K562 (cell line): ENCODE data around the gene TTC28. TPM values are rescaled to one million over a fixed set of nuclear protein-coding genes. Genes with fewer than 3 reads are reported as not detected.

ENCODE experiments used
- ATAC-seq: fragments of 200-7000 bp; cut with Tn5 transposase; 3 replicates; pipeline ENCODE4 v1.9.1; 2020; ENCODE audit warnings: moderate library complexity
- BruUV-seq: library from RNA; stranded (reverse); fragments of 400-500 nt; replicated peaks from 2 replicates; lab custom pipeline; 2021; lab: Mats Ljungman, UMichigan
- CTCF ChIA-PET: fragments of 300-600 bp; formaldehyde crosslinking; extraction: SDS; loops from one replicate; lab custom pipeline; 2021; ENCODE audit warnings: low intra/inter-chr PET ratio; lab: Yijun Ruan, JAX
- POLR2A ChIA-PET: fragments of 300-600, 350-650 bp; sonication (Branson Sonifier 250); formaldehyde crosslinking; extraction: SDS; loops from one replicate; lab custom pipeline; 2021; ENCODE audit warnings: antibody characterized with exemption, inconsistent platforms; lab: Yijun Ruan, JAX
- DNase-seq, 4 experiments: peaks; one replicate each; pipeline versions ENCODE4 v3.0.0 to v3.0.0-alpha.2; 2011 to 2018; ENCODE audit warnings: low spot score in 3 of 4, mixed read lengths in 3 of 4; ENCODE audit errors: extremely low read depth in 1 of 4
- FAIRE-seq: peaks from 2 replicates; lab custom pipeline; 2011; peaks lifted over from hg19 to GRCh38; lab: Jason Lieb, UNC
- H2AFZ ChIP-seq: 2 replicates; pipeline ENCODE4 v1.6.0; 2011; ENCODE audit warnings: low read depth, low read length, control low read depth, inconsistent platforms
- H3K27ac ChIP-seq: fragments of 200-600 bp; 3 replicates; pipeline ENCODE4 v1.8.0; 2011; ENCODE audit warnings: low read depth, mild to moderate bottlenecking, control low read depth, inconsistent platforms, low read length, moderate library complexity, mixed read lengths; ENCODE audit errors: extremely low read depth
- H3K27me3 ChIP-seq, 2 experiments: fragments of 300-600 bp in 1 of 2; 2 replicates in 1 of 2; 3 replicates in 1 of 2; pipeline versions ENCODE4 v1.6.0 to v1.8.0; 2011; ENCODE audit warnings: inconsistent platforms in 2 of 2, low read length in 2 of 2, mild to moderate bottlenecking in 1 of 2, mixed read lengths in 1 of 2, moderate library complexity in 1 of 2; ENCODE audit not compliant: control insufficient read depth in 2 of 2, insufficient read depth in 2 of 2
- H3K36me3 ChIP-seq: fragments of 300-600 bp; 3 replicates; pipeline ENCODE4 v1.8.0; 2011; ENCODE audit warnings: mild to moderate bottlenecking, low read length, inconsistent platforms; ENCODE audit not compliant: control insufficient read depth, insufficient read depth
- H3K4me1 ChIP-seq, 2 experiments: fragments of 200-600 bp in 1 of 2; replicated peaks in 1 of 2; 2 replicates in 1 of 2; 3 replicates in 1 of 2; pipeline versions ENCODE4 v1.5.1 to v1.8.0; 2011; ENCODE audit warnings: inconsistent platforms in 2 of 2, low read length in 2 of 2, mild to moderate bottlenecking in 1 of 2, mixed read lengths in 1 of 2, moderate library complexity in 1 of 2; ENCODE audit not compliant: control insufficient read depth in 2 of 2, insufficient read depth in 2 of 2
- H3K4me2 ChIP-seq: 2 replicates; pipeline ENCODE4 v1.6.1; 2011; ENCODE audit warnings: low read length, control low read depth, inconsistent platforms, mixed read lengths; ENCODE audit not compliant: insufficient read depth
- H3K4me3 ChIP-seq: fragments of 200-600 bp; sonication (generic), shearing (Covaris generic); 2 replicates; pipeline ENCODE4 v1.5.1; 2016; ENCODE audit warnings: control low read depth, inconsistent platforms
- H3K79me2 ChIP-seq: fragments of 200-600 bp; 3 replicates; pipeline ENCODE4 v1.8.0; 2011; ENCODE audit warnings: low read length, inconsistent platforms; ENCODE audit not compliant: control insufficient read depth, insufficient read depth
- H3K9ac ChIP-seq, 2 experiments: 2 replicates each; pipeline versions ENCODE4 v1.6.0 to v1.6.1; 2011; ENCODE audit warnings: low read depth in 2 of 2, low read length in 2 of 2, control low read depth in 1 of 2, inconsistent platforms in 1 of 2, mild to moderate bottlenecking in 1 of 2, mixed read lengths in 1 of 2; ENCODE audit not compliant: insufficient read depth in 1 of 2
- H3K9me1 ChIP-seq: one replicate; pipeline ENCODE4 v1.6.0; 2011; ENCODE audit warnings: inconsistent platforms, mild to moderate bottlenecking, low read length, moderate library complexity; ENCODE audit not compliant: control insufficient read depth, insufficient read depth
- H3K9me3 ChIP-seq: replicated peaks from 2 replicates; pipeline ENCODE4 v1.5.1; 2011; ENCODE audit warnings: low read depth, low read length, inconsistent platforms; ENCODE audit not compliant: control insufficient read depth, insufficient read depth
- H4K20me1 ChIP-seq: replicated peaks from 2 replicates; pipeline ENCODE4 v1.6.1; 2011; ENCODE audit warnings: low read length, inconsistent platforms, mixed read lengths; ENCODE audit not compliant: control insufficient read depth, insufficient read depth
- ATF7 ChIP-seq: fragments of 450-650 bp; IDR thresholded peaks from 2 replicates; pipeline ENCODE4 v1.7.1; 2014; ENCODE audit warnings: mild to moderate bottlenecking, moderate library complexity
- BHLHE40 ChIP-seq: IDR thresholded peaks from 2 replicates; pipeline ENCODE4 v1.6.1; 2011; ENCODE audit warnings: low read length, improper control_type of control experiment
- CREBBP ChIP-seq: IDR thresholded peaks from one replicate; pipeline ENCODE4 v1.6.1; 2012; ENCODE audit warnings: low read depth, mild to moderate bottlenecking, control low read depth, inconsistent platforms, low read length
- DNMT1 ChIP-seq: fragments of 450-650 bp; IDR thresholded peaks from 2 replicates; pipeline ENCODE4 v1.6.1; 2016; ENCODE audit warnings: antibody characterized with exemption, mild to moderate bottlenecking
- EHMT2 ChIP-seq: fragments of 450-650 bp; IDR thresholded peaks from 2 replicates; pipeline ENCODE4 v1.6.1; 2018; ENCODE audit warnings: antibody characterized with exemption
- MXD1 ChIP-seq: fragments of 250-450 bp; sonication (Bioruptor Pico); IDR thresholded peaks from 2 replicates; pipeline ENCODE4 v1.8.0; 2021; ENCODE audit warnings: borderline replicate concordance, mild to moderate bottlenecking, moderate library complexity; ENCODE audit not compliant: poor library complexity, severe bottlenecking
- NFRKB ChIP-seq: fragments of 450-650 bp; IDR thresholded peaks from 2 replicates; pipeline ENCODE4 v1.6.1; 2016; ENCODE audit warnings: low read depth
- RBM25 ChIP-seq: fragments of 200-400 bp; formaldehyde crosslinking; IDR thresholded peaks from 2 replicates; pipeline ENCODE4 v1.6.1; 2018; ENCODE audit warnings: low read length, low read depth, moderate library complexity; ENCODE audit not compliant: severe bottlenecking
- RBM39 ChIP-seq: fragments of 200-400 bp; formaldehyde crosslinking; optimal IDR thresholded peaks from 2 replicates; pipeline ENCODE3; 2018; ENCODE audit warnings: low read depth, low read length
- SP2 ChIP-seq: IDR thresholded peaks from 2 replicates; pipeline ENCODE4 v1.6.1; 2011; ENCODE audit warnings: mild to moderate bottlenecking, low read depth, low read length, moderate library complexity; ENCODE audit not compliant: poor library complexity, severe bottlenecking; ENCODE audit errors: extremely low read depth
- ZNF253 ChIP-seq: fragments of 250-450 bp; sonication (Bioruptor Pico); conservative IDR thresholded peaks from 2 replicates; pipeline ENCODE4 v1.6.1; 2021; ENCODE audit warnings: mild to moderate bottlenecking
- ZNF695 ChIP-seq: fragments of 450-650 bp; formaldehyde crosslinking; IDR thresholded peaks from 2 replicates; pipeline ENCODE4 v1.4.0; 2020; ENCODE audit warnings: mild to moderate bottlenecking, moderate library complexity
- ZNF696 ChIP-seq: fragments of 250-450 bp; sonication (Bioruptor Pico); conservative IDR thresholded peaks from 2 replicates; pipeline ENCODE4 v1.4.0; 2020; ENCODE audit warnings: mild to moderate bottlenecking, moderate library complexity
- ZNF766 ChIP-seq: fragments of 200-800 bp; sonication (Bioruptor generic); conservative IDR thresholded peaks from 2 replicates; pipeline ENCODE4 v1.6.1; 2016; ENCODE audit warnings: missing genetic modification characterization, missing compliant biosample characterization
- ZNF77 ChIP-seq: fragments of 250-450 bp; sonication (Bioruptor Pico); IDR thresholded peaks from 2 replicates; pipeline ENCODE4 v1.5.0; 2020
- WGBS: fragments of 100-300 bp; shearing (Covaris generic); methylation state at CpG from one replicate; pipeline ENCODE4 v1.1.6; 2016; ENCODE audit warnings: low coverage, mixed read lengths; ENCODE audit not compliant: insufficient coverage; ENCODE audit errors: missing lambda C conversion rate; 5-methylcytosine and 5-hydroxymethylcytosine counted together
- in situ Hi-C: fragments of 300-500 bp; cut with MboI; formaldehyde crosslinking; loops from 4 replicates; pipeline ENCODE4 v1.15.0; 2018; ENCODE audit warnings: inconsistent platforms, mixed read lengths
- intact Hi-C: fragments of 100-400 bp; cut with micrococcal nuclease; formaldehyde crosslinking; loops from 2 replicates; pipeline ENCODE4 v1.14.2; 2022
- polyA plus RNA-seq, 8 experiments: library from polyadenylated mRNA; depleted of rRNA in 4 of 8; stranded (reverse) in 5 of 8; unstranded in 3 of 8; fragments of >200 nt; fragmentation: Nextera tagmentation in 2 of 8; fragmentation: Illumina TruSeq in 1 of 8; extraction: Ambion mirVana in 2 of 8; extraction: Trizol in 1 of 8; gene quantifications; 2 replicates each; pipeline versions ENCODE4 v1.2.1 to v1.2.3, GENCODE V29; 2011 to 2014; ENCODE audit warnings: inconsistent platforms in 1 of 8, missing spikeins in 1 of 8
- total RNA-seq, 7 experiments: library from RNA; depleted of rRNA in 6 of 7; stranded (reverse); fragments of >200 nt in 6 of 7; fragmentation: Illumina TruSeq in 2 of 7; extraction: Trizol in 2 of 7; gene quantifications; 2 replicates each; pipeline versions ENCODE4 v1.2.1 to v1.2.3, GENCODE V29; 2011 to 2021; ENCODE audit warnings: low replicate concordance in 1 of 7
- TF ChIP-seq, protein P1 (sequence below): sonication (generic); formaldehyde crosslinking; IDR thresholded peaks from 2 replicates; pipeline ENCODE4 v1.8.0; 2022; ENCODE audit warnings: mild to moderate bottlenecking, missing genetic modification reagents
- TF ChIP-seq, protein P2 (sequence below): fragments of 450-650 bp; IDR thresholded peaks from one replicate; pipeline ENCODE4 v1.6.1; 2018; ENCODE audit warnings: mild to moderate bottlenecking, moderate library complexity; ENCODE audit not compliant: partially characterized antibody

TTC28 gene
- total and polyA plus RNA-seq, 9 of the 15 experiments (the other 6 are each of a cell fraction or from before 2014, with no cell fraction given) = 0.22 to 10.7 (median 3.1) TPM

GRCh38 chr22:28394513-28395110, 285.0 kb downstream of the TTC28 start:
- no peaks in the 10 kb centered on the region for H3K27me3 ChIP-seq
- H3K79me2 ChIP-seq = no peaks in the 10 kb centered on the region
- H3K9me3 ChIP-seq = no peaks in the 10 kb centered on the region
- TF ChIP-seq, protein P1, sequence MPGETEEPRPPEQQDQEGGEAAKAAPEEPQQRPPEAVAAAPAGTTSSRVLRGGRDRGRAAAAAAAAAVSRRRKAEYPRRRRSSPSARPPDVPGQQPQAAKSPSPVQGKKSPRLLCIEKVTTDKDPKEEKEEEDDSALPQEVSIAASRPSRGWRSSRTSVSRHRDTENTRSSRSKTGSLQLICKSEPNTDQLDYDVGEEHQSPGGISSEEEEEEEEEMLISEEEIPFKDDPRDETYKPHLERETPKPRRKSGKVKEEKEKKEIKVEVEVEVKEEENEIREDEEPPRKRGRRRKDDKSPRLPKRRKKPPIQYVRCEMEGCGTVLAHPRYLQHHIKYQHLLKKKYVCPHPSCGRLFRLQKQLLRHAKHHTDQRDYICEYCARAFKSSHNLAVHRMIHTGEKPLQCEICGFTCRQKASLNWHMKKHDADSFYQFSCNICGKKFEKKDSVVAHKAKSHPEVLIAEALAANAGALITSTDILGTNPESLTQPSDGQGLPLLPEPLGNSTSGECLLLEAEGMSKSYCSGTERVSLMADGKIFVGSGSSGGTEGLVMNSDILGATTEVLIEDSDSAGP (CRISPR knock-in tag) = no peak
- TF ChIP-seq CREBBP (no peak), ZNF696 (CRISPR knock-in tag) (no peak), SP2 (no peak), ZNF766 (CRISPR knock-in tag) (no peak), ZNF253 (no peak), ZNF695 (no peak), NFRKB (no peak), ATF7 (no peak), ZNF77 (CRISPR knock-in tag) (no peak), DNMT1 (no peak), MXD1 (no peak), BHLHE40 (no peak), RBM39 (no peak), RBM25 (no peak), EHMT2 (no peak)
- TF ChIP-seq, protein P2, sequence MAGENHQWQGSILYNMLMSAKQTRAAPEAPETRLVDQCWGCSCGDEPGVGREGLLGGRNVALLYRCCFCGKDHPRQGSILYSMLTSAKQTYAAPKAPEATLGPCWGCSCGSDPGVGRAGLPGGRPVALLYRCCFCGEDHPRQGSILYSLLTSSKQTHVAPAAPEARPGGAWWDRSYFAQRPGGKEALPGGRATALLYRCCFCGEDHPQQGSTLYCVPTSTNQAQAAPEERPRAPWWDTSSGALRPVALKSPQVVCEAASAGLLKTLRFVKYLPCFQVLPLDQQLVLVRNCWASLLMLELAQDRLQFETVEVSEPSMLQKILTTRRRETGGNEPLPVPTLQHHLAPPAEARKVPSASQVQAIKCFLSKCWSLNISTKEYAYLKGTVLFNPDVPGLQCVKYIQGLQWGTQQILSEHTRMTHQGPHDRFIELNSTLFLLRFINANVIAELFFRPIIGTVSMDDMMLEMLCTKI = no peak
- TF ChIP-seq, all 486 proteins: peak for 0
- BruUV-seq = no TSS peak
- H3K4me1 ChIP-seq = no peaks in the 10 kb centered on the region; a peak in 1 of 5 replicates
- no peaks in the 10 kb centered on the region for H3K36me3 ChIP-seq
- in situ Hi-C loops = no loop called here
- FAIRE-seq (no peak), ATAC-seq (no peak), DNase-seq (no peak)
- intact Hi-C loops = no loop called here
- ChIA-PET POLR2A (no interaction called here), CTCF (no interaction called here)
- H3K4me3 ChIP-seq = no peak overlapping the region
- H3K9me1 ChIP-seq = no peaks in the 10 kb centered on the region
- no peak overlapping the region for H2AFZ ChIP-seq
- no peak overlapping the region for H3K4me2 ChIP-seq
- 37% methylated on average over 2 of the region's 2 CpGs for WGBS
- no peak overlapping the region for H3K27ac ChIP-seq
- no peaks in the 10 kb centered on the region for H4K20me1 ChIP-seq
- no peak overlapping the region for H3K9ac ChIP-seq
